Effector memory CD4-positive, alpha-beta T cell (primary cell): Measurements from ENCODE around the gene TBPL1.

Experiments used
- DNase-seq, 3 donors: peaks; one replicate each; pipeline ENCODE4 v3.0.0-alpha.2; 2020
- H3K27ac ChIP-seq: 2 replicates; pipeline ENCODE4 v1.7.0; 2013; ENCODE audit warnings: mild to moderate bottlenecking, low read length, moderate library complexity; ENCODE audit not compliant: insufficient read depth, poor library complexity, severe bottlenecking
- H3K27me3 ChIP-seq: replicated peaks from 2 replicates; pipeline ENCODE4 v1.7.0; 2013; ENCODE audit warnings: mild to moderate bottlenecking, low read length; ENCODE audit not compliant: insufficient read depth, control insufficient read depth, poor library complexity, severe bottlenecking
- H3K36me3 ChIP-seq: 2 replicates; pipeline ENCODE4 v1.7.0; 2013; ENCODE audit warnings: mild to moderate bottlenecking, low read length, moderate library complexity; ENCODE audit not compliant: control insufficient read depth, insufficient read depth
- H3K4me1 ChIP-seq: 2 replicates; pipeline ENCODE4 v1.7.0; 2013; ENCODE audit warnings: low read length, mild to moderate bottlenecking; ENCODE audit not compliant: control insufficient read depth, insufficient read depth, poor library complexity, severe bottlenecking
- H3K4me3 ChIP-seq: 2 replicates; pipeline ENCODE4 v1.7.0; 2013; ENCODE audit warnings: low read length, low read depth, mild to moderate bottlenecking; ENCODE audit not compliant: insufficient read depth, poor library complexity, severe bottlenecking
- H3K9me3 ChIP-seq: 2 replicates; pipeline ENCODE4 v1.7.0; 2013; ENCODE audit warnings: mild to moderate bottlenecking, low read length, moderate library complexity; ENCODE audit not compliant: control insufficient read depth

Gene TBPL1

GRCh38 chr6:134034478-134034877 is 81.5 kb downstream of the TBPL1 start:
- Histone ChIP-seq H3K27ac (no peak overlapping the region), H3K36me3 (no peaks in the 10 kb centered on the region), H3K4me1 (no peaks in the 10 kb centered on the region), H3K27me3 (no peaks in the 10 kb centered on the region), H3K4me3 (no peak overlapping the region), H3K9me3 (no peaks in the 10 kb centered on the region)
- DNase-seq: no peak

GRCh38 chr6:134034961-134035822 is 82.2 kb downstream of the TBPL1 start:
- Histone ChIP-seq H3K4me3 (no peak overlapping the region), H3K27me3 (no peaks in the 10 kb centered on the region), H3K4me1 (no peaks in the 10 kb centered on the region), H3K27ac (no peak overlapping the region), H3K36me3 (no peaks in the 10 kb centered on the region), H3K9me3 (no peaks in the 10 kb centered on the region)
- DNase-seq: no peak

GRCh38 chr6:134035823-134036296 is 82.8 kb downstream of the TBPL1 start:
- no peaks in the 10 kb centered on the region for H3K36me3 ChIP-seq
- no peaks in the 10 kb centered on the region for H3K4me1 ChIP-seq
- H3K4me3 ChIP-seq: no peak overlapping the region
- H3K9me3 ChIP-seq: no peaks in the 10 kb centered on the region
- no peak for DNase-seq
- no peak overlapping the region for H3K27ac ChIP-seq
- no peaks in the 10 kb centered on the region for H3K27me3 ChIP-seq

- Histone ChIP-seq H3K4me1 (no peaks in the 10 kb centered on the region), H3K36me3 (no peaks in the 10 kb centered on the region), H3K9me3 (no peaks in the 10 kb centered on the region), H3K27ac (no peak overlapping the region), H3K4me3 (no peak overlapping the region), H3K27me3 (no peaks in the 10 kb centered on the region)
- DNase-seq: no peak
Observed at GRCh38 chr6:134039116-134039515, 86.1 kb downstream of the TBPL1 start.
